ENCODE data around the gene TMEM132D.

- TF ChIP-seq POLR2AphosphoS5 (IDR thresholded peaks at IDR 0.05; ENCODE audit: low read depth, low read length) (no peak), TAF1 (IDR thresholded peaks at IDR 0.05; ENCODE audit: borderline replicate concordance, low read depth, low read length) (no peak)
These were observed 469.0 kb downstream of the TMEM132D start for GRCh38 chr12:129434790-129435189.

Data from GM12892 (cell line).